K562 (cell line): ENCODE results near the gene TBC1D17. TPM values are rescaled to one million over a fixed set of nuclear protein-coding genes. Genes with fewer than 3 reads are reported as not detected.

Experiments used
- CHCHD3 ChIP-seq: fragments of 250-450 bp; sonication (Bioruptor Pico); IDR thresholded peaks from 2 replicates; pipeline ENCODE4 v2.1.2; 2022; ENCODE audit warnings: mild to moderate bottlenecking
- ELK1 ChIP-seq: sonication (generic); formaldehyde crosslinking; IDR thresholded peaks from 2 replicates; pipeline ENCODE4 v1.8.1; 2022; ENCODE audit warnings: missing genetic modification reagents
- THAP7 ChIP-seq: fragments of 250-450 bp; sonication (Bioruptor Pico); IDR thresholded peaks from 2 replicates; pipeline ENCODE4 v1.5.0; 2021
- ZBTB33 ChIP-seq: sonication (generic); formaldehyde crosslinking; IDR thresholded peaks from 2 replicates; pipeline ENCODE4 v1.8.1; 2023; ENCODE audit warnings: mild to moderate bottlenecking, missing genetic modification reagents
- ZBTB7A ChIP-seq: IDR thresholded peaks from 2 replicates; pipeline ENCODE4 v1.6.1; 2011; ENCODE audit warnings: low read depth, mild to moderate bottlenecking, low read length, moderate library complexity, borderline replicate concordance; ENCODE audit not compliant: control insufficient read depth
- ZNF354B ChIP-seq: fragments of 250-450 bp; sonication (Bioruptor Pico); IDR thresholded peaks from 2 replicates; pipeline ENCODE4 v1.4.0; 2020
- polyA plus RNA-seq, 8 experiments: library from polyadenylated mRNA; depleted of rRNA in 4 of 8; stranded (reverse) in 5 of 8; unstranded in 3 of 8; fragments of >200 nt; fragmentation: Nextera tagmentation in 2 of 8; fragmentation: Illumina TruSeq in 1 of 8; extraction: Ambion mirVana in 2 of 8; extraction: Trizol in 1 of 8; gene quantifications; 2 replicates each; pipeline versions ENCODE4 v1.2.1 to v1.2.3, GENCODE V29; 2011 to 2014; ENCODE audit warnings: inconsistent platforms in 1 of 8, missing spikeins in 1 of 8
- total RNA-seq, 7 experiments: library from RNA; depleted of rRNA in 6 of 7; stranded (reverse); fragments of >200 nt in 6 of 7; fragmentation: Illumina TruSeq in 2 of 7; extraction: Trizol in 2 of 7; gene quantifications; 2 replicates each; pipeline versions ENCODE4 v1.2.1 to v1.2.3, GENCODE V29; 2011 to 2021; ENCODE audit warnings: low replicate concordance in 1 of 7
- TF ChIP-seq, protein P1 (sequence below): fragments of 450-650 bp; IDR thresholded peaks from 2 replicates; pipeline ENCODE4 v1.6.1; 2016; ENCODE audit warnings: low read depth

Gene TBC1D17
- total and polyA plus RNA-seq, 9 of the 15 experiments (the other 6 are each of a cell fraction or from before 2014, with no cell fraction given), result 0.42 to 16.0 (median 3.8) TPM

GRCh38 chr19:49937750-49938381 is 60.4 kb downstream of the TBC1D17 start (continued):
- TF ChIP-seq THAP7 (CRISPR knock-in tag), result no peak
- TF ChIP-seq, protein P1, sequence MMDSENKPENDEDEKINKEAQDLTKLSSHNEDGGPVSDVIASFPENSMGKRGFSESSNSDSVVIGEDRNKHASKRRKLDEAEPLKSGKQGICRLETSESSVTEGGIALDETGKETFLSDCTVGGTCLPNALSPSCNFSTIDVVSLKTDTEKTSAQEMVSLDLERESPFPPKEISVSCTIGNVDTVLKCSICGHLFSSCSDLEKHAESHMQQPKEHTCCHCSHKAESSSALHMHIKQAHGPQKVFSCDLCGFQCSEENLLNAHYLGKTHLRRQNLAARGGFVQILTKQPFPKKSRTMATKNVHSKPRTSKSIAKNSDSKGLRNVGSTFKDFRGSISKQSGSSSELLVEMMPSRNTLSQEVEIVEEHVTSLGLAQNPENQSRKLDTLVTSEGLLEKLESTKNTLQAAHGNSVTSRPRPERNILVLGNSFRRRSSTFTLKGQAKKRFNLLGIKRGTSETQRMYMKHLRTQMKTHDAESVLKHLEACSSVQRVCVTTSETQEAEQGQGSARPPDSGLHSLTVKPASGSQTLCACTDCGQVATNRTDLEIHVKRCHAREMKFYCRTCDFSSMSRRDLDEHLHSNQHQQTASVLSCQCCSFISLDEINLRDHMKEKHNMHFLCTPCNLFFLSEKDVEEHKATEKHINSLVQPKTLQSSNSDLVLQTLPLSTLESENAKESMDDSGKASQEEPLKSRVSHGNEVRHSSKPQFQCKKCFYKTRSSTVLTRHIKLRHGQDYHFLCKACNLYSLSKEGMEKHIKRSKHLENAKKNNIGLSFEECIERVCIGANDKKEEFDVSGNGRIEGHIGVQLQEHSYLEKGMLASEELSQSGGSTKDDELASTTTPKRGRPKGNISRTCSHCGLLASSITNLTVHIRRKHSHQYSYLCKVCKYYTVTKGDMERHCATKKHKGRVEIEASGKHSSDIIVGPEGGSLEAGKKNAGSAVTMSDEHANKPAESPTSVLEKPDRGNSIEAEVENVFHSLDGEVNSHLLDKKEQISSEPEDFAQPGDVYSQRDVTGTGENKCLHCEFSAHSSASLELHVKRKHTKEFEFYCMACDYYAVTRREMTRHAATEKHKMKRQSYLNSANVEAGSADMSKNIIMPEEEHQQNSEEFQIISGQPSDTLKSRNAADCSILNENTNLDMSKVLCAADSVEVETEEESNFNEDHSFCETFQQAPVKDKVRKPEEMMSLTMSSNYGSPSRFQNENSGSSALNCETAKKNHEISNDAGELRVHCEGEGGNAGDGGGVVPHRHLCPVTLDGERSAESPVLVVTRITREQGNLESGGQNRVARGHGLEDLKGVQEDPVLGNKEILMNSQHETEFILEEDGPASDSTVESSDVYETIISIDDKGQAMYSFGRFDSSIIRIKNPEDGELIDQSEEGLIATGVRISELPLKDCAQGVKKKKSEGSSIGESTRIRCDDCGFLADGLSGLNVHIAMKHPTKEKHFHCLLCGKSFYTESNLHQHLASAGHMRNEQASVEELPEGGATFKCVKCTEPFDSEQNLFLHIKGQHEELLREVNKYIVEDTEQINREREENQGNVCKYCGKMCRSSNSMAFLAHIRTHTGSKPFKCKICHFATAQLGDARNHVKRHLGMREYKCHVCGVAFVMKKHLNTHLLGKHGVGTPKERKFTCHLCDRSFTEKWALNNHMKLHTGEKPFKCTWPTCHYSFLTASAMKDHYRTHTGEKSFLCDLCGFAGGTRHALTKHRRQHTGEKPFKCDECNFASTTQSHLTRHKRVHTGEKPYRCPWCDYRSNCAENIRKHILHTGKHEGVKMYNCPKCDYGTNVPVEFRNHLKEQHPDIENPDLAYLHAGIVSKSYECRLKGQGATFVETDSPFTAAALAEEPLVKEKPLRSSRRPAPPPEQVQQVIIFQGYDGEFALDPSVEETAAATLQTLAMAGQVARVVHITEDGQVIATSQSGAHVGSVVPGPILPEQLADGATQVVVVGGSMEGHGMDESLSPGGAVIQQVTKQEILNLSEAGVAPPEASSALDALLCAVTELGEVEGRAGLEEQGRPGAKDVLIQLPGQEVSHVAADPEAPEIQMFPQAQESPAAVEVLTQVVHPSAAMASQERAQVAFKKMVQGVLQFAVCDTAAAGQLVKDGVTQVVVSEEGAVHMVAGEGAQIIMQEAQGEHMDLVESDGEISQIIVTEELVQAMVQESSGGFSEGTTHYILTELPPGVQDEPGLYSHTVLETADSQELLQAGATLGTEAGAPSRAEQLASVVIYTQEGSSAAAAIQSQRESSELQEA, result no peak
- TF ChIP-seq CHCHD3 (CRISPR knock-in tag), result no peak
- TF ChIP-seq ZBTB33 (CRISPR knock-in tag), result peak; percentile 17; the same call in 1 of the 2 replicates
- TF ChIP-seq ZBTB7A, result no peak
- no peak for TF ChIP-seq ZNF354B (CRISPR knock-in tag)
- no peak for TF ChIP-seq ELK1 (CRISPR knock-in tag)
